ENCODE measurements around the gene EZR.

DNA sequence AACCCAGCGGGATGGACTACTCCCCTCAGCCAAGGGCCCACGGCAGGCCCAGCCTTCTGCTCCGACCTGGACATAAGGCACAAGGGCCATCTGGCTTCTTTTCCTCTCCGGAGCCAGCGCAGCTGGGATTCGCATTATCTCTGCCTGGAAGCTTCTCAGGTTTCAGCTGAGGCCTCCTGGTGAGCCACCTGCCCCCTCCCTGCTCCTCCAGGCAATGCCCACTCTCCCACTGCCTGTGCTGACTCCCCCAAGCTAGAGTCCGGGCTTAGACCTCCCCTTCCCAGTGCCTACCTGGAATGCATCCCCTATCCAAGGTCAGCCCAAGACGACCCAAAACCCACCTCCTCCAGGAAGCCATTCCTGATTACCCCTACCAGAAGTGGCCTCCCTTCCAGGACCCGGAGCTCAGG lies 60.7 kb downstream of the EZR start:
- TF ChIP-seq, protein P1, sequence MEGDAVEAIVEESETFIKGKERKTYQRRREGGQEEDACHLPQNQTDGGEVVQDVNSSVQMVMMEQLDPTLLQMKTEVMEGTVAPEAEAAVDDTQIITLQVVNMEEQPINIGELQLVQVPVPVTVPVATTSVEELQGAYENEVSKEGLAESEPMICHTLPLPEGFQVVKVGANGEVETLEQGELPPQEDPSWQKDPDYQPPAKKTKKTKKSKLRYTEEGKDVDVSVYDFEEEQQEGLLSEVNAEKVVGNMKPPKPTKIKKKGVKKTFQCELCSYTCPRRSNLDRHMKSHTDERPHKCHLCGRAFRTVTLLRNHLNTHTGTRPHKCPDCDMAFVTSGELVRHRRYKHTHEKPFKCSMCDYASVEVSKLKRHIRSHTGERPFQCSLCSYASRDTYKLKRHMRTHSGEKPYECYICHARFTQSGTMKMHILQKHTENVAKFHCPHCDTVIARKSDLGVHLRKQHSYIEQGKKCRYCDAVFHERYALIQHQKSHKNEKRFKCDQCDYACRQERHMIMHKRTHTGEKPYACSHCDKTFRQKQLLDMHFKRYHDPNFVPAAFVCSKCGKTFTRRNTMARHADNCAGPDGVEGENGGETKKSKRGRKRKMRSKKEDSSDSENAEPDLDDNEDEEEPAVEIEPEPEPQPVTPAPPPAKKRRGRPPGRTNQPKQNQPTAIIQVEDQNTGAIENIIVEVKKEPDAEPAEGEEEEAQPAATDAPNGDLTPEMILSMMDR (optimal IDR thresholded peaks at IDR 0.05 in 1 of 3, IDR thresholded peaks at IDR 0.05 in 1 of 3, conservative IDR thresholded peaks at IDR 0.05 in 1 of 3; ENCODE audit: extremely low read depth in 1 of 3, insufficient read depth in 2 of 3, low read length in 3 of 3) = no peak
- no peak for TF ChIP-seq EZH2 (IDR thresholded peaks at IDR 0.05; ENCODE audit: low read length)
